ENCODE measurements around the gene CMC2.

- no peak for TF ChIP-seq CTCF (IDR thresholded peaks at IDR 0.05)
- no peak for TF ChIP-seq EP300 (IDR thresholded peaks at IDR 0.05)
- no peak for TF ChIP-seq POLR2A (IDR thresholded peaks at IDR 0.05)
Measured at GRCh38 chr16:80971819-80972218, 34.9 kb downstream of the CMC2 start.

Measured in ovary (tissue), 3 donors.